Measurements from ENCODE around the gene SLC25A36.
"Not testable (repeated sequence)": the region's sequence is repeated elsewhere in the genome, so short reads cannot be mapped to it uniquely, and the experiment has no call there.

- not testable (repeated sequence) for TF ChIP-seq CTCF (IDR thresholded peaks at IDR 0.05; ENCODE audit: insufficient read depth, low read length, poor library complexity, severe bottlenecking); EZH2phosphoT487 (conservative IDR thresholded peaks at IDR 0.05; ENCODE audit: low read length)
These were observed 46.2 kb downstream of the SLC25A36 start for GRCh38 chr3:140987792-140988191.
